Measurements from ENCODE around the gene PHLDB2.

PHLDB2 gene

DNA sequence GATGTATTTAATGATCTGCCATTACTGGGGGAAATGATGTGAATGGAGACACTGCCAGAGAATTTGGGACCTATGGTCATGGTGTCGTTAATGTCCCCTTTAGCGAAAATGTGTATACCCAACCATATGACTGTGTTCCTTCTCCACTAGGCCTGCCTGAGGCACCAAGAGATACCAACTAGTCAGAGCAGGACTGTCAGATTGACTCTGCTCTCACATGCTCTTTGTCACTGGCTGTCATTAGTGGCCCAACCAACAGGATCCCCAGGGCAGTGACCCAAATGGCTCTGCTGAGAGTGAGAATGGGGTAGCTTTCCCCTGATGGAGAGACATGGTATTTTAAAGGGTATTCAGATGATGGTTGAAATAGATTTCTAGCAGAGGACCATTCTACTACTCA, 142.5 kb downstream of the PHLDB2 start:
- DNase-seq, result no peak

DNA sequence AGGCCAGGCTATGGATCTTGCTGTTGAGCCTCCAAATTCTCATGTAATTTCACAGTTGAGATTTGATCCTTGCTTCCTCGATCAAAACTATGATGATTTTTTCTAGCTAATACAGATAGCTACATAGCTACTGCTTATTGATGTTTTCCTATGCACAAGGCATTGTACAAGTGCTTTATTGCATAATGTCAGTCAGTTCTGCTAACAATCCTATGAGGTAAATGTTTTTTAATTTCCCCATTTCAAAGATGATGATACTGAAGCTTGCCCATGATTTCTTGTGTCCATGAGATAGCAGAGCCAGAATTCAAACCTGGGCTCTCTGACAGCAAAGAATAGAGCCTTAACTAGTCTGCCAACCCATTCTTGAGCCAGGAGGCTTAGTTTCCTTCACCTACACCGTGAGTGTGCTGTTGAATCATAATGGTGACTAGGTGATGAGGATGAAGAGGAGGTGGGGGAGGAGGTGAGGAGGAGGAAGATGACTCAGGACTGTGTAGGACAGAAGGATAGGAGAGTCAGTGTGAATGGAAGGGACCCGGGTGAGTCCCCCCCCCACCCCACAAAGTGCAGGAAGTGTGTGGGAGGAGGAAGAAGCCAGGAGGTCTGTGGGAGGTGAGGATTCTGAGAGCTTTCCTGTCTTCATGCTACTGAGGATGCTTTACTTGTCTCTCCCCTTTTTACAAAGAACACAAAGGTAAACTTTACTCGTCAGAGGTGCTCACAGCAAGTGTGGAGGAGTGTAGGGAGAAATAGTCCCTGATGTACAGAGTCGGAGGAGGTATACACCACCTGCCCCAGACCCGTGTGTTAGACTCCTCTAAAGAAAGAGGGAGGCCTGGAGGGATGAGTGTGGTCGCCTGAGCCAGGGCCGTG, 143.3 kb downstream of the PHLDB2 start:
- DNase-seq, result peak in 1 of 3 donors; percentile 25

DNA sequence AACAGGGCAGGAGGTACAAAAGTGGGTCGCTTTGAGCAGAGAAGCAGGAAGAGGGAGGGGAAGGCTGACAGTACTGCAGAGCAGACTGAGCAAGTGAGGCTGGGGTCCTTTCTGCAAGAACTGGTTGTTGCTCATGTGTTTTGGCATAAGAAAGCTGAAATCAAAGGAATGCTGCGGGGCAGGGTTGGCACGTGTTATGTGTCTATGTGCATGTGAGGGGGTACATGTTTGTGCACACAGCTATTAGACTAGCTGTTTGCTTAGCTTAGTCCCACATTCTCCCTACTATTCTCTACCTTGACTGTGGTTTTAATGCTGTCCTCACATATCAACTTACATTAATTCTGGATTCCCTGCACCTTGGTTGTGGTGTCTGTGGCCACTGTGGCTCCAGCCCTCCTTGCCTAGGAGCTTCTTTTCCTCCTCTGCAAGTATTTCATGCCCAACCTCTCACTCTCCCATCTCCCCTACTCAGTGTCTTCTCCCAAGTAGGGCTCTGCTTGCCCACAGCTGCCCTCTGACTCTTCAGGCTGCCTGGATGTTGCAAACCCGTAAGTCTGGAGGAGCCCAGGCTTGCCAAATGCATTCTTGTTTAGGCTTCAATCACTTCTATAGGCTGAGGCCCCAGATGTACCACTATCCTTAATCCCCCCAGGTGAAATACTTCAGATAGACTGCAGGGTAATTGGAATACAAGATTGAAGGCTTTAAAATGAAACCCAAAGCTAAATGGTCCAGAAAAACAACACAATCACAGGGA, 144.4 kb downstream of the PHLDB2 start:
- no peak for DNase-seq

DNA sequence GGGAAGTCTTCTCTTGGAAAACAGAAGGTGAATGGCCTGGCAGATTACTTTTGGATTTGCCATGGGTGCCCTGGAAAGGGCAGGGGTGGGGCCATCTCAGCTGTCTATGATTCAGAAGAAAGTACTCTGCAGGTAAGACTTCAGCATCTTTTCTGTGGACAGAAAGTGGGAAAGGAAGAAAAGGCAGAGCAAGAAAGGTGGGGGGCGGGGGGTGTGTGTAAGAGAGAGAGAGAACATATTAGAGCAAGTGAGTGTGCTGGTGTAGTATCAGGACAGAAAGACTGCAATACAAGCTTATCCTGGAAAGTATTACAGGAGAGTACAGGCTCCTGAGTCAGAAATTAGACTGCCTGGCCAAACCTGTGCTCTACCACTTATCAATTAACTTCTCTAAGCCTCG, 145.1 kb downstream of the PHLDB2 start:
- DNase-seq, result no peak

DNA sequence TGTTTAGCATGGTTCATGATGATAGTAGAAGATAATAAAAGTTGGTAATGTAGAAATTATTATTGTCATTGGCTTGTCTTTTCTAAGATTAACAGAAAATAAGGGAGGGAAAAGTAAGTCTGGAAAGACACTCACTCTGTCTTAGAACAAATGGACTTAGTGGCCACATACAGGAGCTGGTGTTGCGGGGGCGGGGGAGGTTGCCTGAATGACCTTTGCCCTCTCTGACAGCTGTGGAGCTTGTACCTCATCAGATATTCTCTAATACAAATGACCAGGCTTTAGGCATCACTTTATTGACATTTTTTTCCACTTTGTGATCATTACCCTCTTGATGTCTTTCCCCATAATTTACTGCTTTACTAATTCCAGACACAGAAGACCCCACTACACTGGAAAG, 145.6 kb downstream of the PHLDB2 start:
- DNase-seq, result no peak

DNA sequence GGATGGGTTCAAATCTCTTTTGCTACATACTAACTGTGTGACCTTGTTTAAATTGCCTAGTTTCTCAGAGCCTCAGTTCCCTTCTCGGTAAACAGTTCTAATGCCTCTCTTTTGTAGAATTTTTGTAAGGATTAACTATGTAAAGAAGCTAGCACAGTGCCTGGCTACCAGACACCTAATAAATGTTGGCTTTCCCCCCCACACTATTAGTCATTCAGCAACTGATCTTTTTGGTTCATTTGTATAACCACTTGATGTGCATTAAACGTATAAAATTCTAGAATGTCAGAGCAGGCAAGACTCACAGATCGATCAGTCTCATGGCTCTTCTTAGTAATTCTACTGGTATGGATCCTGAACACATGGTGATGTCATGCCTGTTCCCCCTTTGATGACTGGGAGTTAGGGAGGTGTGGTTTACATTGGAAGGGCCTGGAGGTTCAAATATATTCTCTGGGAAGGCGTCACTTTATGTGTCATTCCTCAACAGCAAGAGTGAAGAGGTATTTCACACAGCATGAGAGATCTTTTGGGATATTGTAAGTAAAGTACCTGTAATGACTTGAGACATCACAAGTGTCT, 146.1 kb downstream of the PHLDB2 start:
- DNase-seq, result no peak

DNA sequence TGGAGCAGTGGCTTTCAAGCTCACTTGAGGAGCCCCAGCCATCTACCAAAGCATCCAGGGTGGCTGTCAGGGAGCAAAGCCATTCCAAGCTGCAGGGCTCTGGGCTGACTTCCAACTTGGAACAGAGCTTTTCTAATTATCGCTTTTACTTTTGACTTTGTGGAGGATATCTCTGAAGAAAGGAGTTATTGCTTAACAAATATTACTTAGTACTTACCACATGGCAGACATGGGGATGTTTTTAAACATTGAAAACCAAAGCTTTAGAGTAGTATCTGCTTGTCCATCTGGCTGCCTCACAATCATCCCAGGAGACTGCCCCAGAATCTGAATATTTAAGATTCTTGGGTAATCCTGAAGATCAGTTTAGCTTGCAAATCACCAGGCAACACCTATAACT, 148.6 kb downstream of the PHLDB2 start:
- DNase-seq, result no peak

DNA sequence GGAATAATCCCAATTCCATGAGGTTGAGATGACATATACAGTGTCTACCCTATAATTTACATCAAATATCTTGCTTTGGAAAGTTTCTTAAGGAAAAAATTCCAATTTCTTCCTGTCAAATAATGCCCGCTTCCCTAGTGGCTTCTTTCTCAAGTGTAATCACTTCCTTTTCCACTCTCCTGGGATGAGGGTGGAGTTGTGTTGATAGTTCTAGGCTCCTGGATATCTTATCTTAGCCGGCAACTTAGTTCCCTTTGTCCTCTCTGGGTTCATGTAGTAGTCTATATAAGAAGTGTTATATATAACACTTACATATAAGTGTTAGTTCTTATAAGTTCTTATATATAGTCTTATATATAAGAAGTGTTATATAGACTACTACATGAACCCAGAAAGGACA, 150.6 kb downstream of the PHLDB2 start:
- no peak for DNase-seq

DNA sequence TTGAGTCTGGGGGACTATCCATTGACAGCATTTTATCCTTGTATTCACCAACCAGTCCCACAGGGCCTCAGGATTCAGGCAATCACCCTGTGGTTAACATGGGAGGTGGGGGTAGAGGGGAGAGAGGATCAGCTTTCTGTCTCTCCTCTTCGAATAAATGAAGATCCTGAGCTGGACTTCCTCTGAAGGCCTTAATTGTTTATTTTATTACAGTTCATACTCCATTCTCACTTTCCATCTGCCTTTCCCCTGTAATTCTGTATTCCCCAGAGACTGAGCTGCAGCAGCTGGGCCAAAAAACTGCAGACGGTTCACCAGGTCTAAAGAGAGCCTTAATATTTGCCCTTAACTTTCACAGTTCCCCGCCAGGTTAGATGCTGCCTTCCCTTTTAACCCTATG, 151.6 kb downstream of the PHLDB2 start:
- DNase-seq, result no peak

DNA sequence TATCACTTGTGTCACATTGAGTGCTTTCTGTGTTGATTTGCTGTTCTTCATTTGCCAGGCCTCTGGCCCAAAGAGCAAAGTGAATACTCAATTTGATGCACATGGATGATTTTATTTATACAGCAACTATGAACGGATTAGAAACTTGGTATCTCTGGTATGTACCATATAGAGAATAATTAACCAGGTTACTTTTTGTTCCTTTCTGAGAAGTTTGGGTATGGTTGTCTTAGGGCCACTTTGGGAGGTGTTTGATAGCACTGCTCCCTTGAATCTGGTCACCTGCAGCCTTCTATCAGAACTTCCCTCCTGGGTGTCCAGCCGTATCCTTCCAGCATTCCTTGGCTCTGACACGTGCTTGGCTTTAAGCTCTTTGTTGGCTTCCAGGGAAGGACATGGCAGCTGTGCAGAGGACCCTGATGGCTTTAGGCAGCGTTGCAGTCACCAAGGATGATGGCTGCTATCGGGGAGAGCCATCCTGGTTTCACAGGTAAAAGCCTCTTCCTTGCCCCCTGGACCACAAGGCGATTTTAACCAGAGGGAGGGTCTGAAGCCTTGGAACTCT, 152.4 kb downstream of the PHLDB2 start:
- no peak for DNase-seq

DNA sequence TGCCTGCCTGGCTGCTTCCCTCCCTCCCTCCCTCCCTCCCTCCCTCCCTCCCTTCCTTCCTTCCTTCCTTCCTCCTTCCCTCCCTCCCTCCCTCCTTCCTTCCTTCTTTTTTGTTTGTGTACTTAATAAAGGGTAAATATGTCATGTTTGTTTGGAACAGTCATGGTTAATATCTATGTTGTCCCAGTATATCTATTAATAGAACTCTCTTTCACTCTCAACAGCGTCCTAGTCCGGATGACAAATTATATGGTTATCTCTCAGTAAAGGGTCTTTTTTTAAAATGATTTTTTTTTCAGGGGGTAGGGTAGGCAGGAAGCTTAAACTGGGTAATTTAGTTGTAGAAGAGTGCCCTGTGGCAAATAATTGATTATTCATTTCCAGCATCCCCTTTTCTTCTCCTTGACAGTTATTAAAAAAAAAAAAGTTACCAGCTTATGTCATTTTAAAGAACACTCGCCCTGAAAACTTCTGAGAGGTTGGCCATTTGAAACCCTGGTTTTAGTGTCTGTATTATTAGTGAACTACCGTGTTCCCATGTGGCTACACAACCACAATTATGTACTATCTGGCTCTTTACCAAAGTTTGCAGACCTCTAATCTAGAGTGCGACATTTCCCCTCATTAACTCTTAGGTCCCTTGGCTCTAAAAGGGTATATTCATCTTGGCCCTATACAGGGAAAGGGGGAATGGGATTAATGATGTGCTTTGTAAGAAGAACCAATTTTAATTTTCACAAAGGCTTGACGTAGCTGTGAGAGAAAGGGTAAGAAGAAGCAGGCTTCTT, 153.3 kb downstream of the PHLDB2 start:
- DNase-seq, result no peak

DNA sequence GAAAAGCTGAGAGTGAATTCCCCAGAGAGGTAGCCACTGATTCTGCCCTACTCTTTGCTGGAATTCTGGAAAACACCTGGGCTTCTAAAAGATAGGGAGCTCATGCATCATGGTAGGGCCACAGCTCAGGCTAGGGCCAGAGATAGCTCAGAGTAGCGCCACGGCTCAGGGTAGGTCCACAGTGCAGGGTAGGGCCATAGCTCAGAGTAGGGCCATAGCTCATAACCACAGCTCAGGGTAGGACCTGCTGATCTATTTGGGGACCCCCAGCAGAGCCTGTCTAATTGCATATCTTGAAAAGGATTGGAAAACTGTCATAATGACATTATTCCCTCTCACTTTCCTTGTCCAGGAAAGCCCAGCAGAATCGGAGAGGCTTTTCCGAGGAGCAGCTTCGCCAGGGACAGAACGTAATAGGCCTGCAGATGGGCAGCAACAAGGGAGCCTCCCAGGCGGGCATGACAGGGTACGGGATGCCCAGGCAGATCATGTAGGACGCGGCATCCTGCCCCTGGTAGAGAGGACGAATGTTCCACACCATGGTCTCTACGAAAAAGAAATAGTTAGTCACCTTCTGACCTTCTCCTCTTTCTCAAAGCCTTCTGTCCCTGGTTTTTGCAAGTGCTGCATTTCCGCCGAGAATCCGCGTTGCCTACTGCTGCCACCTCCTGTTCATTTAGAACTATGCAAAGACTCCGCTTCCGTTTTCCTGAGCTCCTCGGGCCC, 154.2 kb downstream of the PHLDB2 start:
- DNase-seq, result peak; percentile 81 to 83 (median 82)

DNA sequence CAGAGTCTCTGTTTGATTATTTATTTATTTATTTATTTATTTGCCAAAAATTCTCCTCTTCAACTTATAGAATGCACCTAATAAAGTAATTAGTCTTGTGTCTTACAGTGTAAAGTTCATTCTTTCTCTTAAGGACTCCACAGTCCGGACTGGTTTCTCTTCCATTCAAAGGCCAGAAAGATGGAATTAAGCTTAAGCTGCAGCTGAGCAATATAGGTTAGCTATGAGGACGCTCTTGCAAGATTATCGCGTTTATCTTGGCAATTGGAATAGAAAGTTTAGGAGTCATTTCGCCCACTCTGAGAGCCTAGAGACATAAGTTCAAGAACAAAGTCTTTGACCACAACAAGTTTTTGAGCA, 154.7 kb downstream of the PHLDB2 start:
- no peak for DNase-seq

DNA sequence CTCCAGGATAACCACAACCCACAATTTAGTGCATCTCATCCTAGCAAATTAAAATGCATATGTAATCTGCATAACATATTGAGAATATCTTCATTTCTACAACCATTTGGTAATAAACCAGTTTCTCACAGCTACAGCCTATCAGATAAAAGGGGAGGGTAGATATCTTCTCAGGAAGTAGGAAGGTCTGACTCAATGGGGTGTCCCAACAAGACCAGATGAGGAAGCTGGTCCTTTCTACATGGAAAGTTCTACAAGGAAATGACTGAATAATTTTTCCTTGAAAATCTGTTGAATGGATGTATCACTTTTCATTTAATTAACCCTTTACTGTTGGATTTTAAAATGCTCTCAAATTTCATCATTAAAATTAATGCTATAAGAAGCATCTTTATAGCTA, 158.0 kb downstream of the PHLDB2 start:
- DNase-seq, result peak; percentile 73 to 90 (median 82)

DNA sequence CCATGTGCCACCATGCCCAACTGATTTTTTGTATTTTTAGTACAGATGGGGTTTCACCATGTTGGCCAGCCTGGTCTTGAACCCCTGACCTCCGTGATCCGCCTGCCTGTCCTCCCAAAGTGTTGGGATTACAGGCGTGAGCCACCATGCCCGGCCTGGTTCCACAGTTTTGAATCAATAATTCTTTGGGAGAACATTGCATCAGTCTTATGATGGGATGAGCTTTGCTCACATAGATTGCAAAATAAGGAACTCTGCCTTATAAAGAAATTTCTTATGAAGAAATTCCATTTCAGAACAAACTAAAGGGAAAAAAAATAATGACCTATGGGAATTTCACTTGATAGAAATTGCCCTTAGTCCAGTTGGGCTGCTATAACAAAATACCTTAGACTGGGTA, 159.6 kb downstream of the PHLDB2 start:
- peak in 1 of 3 donors; percentile 29 for DNase-seq

DNA sequence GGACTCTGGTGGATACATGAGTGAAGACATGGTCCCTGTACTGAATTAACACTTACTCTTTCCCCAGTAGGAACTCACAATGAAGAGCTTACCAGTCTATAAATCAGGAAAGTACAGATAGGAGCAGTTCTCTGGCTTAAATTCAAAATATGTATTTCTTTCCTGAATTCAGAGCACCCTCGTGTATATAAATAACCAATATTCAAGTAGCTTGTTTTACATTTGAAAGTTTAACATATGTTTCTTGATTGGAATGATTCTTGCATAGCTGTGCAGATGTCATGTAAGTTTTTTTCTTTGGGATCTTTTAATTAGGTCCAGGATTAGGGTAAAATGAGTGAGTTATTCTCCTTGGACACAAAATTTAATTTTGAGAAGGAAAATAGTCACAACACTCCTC, 160.7 kb downstream of the PHLDB2 start:
- DNase-seq, result no peak

DNA sequence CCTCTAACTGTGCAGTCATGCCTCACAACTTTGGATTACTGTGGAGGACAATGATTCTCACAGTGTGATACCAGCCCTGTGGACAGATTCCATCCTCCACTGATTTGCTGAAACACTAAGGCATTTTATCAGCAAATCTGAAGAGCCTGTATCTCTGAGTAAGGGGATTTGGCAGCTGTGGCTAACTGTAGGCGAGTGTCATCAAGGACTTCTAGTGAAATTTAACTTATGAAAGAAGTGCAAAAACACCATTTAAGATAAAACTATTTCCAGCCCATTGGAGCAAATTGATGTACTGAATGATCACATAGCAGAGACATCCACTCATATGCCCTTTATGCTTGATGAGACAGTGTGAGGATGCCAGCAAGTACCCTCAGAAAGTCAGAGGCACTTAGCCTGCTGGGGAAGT, 161.6 kb downstream of the PHLDB2 start:
- DNase-seq, result no peak
